HG03196 (cell line): ENCODE results near the gene RPN1.
"Not testable (repeated sequence)": the region's sequence is repeated elsewhere in the genome, so short reads cannot be mapped to it uniquely, and the experiment has no call there.

Experiments
- ATAC-seq: cut with Tn5 transposase; IDR thresholded peaks from one replicate; pipeline ENCODE4 v1.9.1; 2021; ENCODE audit not compliant: unreplicated experiment

RPN1 gene

DNA sequence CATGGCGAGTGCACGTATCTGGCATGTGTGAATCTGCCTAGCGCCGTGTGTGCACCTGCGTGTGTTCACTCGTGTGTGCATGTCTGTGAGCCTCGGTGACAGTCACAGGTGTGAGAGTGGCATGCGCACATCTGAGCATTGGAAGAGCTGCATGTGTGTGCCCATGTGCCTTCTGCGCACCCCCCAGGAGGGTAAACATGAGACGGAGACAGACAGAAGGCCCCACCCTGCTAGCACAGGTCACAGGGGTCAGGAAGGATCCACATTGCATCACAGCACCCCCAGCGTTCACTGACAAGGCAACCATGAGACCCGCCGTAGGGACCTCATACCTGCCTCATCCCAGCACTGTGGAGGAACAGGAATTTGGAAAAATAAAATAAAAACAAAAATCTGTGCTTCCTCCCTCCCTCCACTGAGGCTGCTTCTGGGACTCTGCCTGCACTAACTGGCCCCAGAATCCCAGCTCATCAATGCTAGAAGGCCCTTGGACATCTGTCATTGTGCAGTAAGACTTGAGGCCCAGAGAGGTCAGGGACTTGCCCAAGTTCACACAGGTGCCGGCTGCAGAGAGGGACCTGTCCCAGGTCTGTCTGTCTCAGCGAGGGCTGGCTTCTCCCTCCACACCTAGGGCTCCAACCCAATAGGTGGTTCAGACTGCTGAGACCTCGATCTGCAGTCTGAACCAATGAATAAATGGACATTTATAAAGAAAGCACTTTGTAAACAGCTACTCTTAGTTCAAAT lies 37.4 kb downstream of the RPN1 start:
- no peak for ATAC-seq

DNA sequence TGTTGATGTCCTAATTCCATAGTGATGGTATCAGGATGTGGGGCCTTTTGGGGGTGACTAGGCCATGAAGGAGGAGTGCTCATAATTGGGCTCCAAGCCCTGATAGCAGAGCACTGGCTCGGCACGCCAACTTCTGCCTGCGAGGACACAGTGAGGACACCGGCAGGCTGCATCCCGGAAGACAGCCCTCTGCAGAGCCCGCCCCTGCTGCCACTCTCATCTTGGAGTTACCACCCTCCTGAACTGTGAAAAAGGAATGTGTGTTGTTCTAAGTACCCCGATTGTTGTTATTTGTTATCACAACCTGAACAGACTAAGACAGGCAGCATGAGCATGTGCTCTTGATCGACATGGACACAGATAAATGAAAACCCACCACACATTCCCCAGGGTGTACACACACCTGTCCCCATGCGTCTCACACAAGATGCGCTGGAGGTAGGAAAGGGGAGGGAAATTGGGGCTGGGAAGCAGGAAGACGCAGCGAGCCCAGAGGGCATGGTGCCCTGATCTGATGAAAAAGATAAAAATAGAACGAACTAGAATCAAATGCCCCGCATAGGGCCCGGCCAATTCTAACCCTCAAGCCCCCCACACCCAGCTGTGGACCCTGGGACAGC lies 40.1 kb downstream of the RPN1 start:
- ATAC-seq = no peak

DNA sequence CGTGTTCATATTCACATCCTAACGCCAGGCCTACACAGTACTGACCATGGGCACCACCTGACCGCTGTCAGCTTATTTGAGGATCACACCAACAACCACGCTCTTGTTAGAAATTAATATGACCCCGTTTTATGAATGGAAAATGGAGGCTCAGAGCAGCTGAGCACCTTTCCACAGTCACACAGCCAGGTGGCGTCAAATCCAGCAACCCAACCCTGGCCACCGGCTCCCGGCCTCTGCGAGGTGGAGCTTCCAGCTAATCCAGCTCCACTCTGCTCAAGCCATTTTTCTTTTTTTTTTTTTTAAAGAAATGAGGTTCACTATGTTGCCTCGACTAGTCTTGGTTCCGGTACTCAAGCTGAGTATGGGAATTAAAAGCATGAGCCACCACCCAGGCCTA lies 41.3 kb downstream of the RPN1 start:
- ATAC-seq = no peak

- ATAC-seq = peak; percentile 16
Measured at GRCh38 chr3:128607710-128608048, 42.9 kb downstream of the RPN1 start.

- ATAC-seq = no peak
Measured at GRCh38 chr3:128606094-128606493, 44.5 kb downstream of the RPN1 start.

- ATAC-seq = no peak
Measured at GRCh38 chr3:128605091-128606046, 45.2 kb downstream of the RPN1 start.

DNA sequence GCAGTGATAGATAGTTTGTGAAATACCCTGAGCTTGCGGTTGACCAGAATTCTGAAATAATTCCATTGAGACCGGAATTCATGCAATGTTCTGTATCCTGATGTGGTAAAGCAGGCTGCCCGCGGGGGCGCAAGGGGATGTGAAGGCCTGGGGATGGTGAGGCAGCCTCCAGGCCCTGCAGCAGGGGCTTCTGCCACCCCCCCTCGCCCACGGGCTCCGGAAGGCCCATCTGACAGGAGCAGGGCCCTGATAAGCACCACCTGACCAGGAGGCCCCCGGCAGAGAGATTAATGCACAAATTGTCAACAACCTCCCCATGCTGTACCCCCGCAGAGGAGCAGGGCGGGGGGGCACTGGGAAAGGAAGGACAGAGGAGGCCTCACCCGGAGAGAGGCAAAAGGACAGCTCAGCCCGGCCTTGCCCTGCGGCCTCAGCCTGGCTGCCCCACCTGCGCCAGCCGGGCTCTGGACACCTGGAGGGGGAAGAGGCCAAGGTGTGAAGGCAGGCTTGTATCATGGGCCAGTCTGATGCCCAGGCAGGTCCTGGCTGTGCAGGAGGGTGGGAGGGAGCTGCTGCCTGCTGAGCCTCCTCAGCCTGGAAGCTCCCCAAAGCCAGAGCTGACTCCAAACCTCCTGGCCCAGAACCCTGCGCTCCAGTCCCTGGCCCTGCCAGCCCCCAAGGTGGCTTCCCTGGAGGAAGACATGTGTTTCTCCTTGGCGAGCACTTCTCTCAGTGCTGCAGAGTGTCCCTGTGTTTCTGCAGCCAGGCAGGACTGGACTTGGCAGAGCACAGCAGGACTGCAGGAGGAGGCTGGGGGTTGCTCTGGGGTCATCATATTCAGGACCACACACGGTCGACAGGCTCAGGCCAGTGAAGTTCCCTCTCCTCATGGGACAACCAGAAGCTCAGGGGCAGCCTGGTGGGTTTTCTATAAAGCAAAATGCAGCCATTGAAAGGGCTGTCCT lies 46.5 kb downstream of the RPN1 start:
- ATAC-seq = no peak

DNA sequence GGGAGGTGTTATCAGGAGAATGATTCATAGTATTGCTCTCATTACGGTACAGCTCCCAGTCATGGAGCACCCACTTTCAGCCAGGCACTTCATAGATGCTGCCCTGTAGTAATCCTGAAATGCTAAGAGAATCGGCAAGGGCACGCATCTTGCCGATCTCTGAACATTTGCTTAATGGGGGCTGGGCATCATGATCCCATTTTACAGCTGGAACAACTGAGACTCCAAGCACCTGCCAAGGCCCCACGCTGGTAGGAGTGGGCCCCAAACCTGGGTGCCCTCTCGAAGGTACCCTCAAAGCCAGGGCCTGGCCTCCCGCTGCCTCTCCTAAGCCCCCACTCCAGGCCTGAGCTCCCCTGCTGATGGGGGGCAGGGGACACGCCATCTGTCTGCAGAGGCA lies 47.3 kb downstream of the RPN1 start:
- ATAC-seq = no peak

GRCh38 chr3:128598884-128599664 lies 51.5 kb downstream of the RPN1 start:
- no peak for ATAC-seq

GRCh38 chr3:128597900-128598299 lies 52.7 kb downstream of the RPN1 start:
- no peak for ATAC-seq

DNA sequence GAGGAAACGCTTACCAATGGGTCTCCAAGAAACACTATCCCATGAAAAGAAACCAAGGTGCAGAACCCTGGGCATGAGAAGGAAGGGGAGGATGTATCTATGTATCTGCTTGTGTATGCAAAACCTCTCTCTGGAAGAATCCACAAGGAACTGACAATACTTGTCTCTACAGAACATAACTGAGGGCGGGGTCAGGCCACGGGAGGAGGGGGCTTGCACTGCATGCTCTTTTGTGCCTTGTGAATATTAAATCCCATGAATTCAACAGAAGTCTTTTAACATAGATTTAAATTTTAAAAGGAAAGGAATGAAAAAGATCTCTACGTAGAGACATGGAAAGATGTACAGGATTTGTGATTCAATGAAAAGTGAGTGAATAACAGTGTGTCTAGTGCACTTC lies 57.8 kb downstream of the RPN1 start:
- no peak for ATAC-seq

DNA sequence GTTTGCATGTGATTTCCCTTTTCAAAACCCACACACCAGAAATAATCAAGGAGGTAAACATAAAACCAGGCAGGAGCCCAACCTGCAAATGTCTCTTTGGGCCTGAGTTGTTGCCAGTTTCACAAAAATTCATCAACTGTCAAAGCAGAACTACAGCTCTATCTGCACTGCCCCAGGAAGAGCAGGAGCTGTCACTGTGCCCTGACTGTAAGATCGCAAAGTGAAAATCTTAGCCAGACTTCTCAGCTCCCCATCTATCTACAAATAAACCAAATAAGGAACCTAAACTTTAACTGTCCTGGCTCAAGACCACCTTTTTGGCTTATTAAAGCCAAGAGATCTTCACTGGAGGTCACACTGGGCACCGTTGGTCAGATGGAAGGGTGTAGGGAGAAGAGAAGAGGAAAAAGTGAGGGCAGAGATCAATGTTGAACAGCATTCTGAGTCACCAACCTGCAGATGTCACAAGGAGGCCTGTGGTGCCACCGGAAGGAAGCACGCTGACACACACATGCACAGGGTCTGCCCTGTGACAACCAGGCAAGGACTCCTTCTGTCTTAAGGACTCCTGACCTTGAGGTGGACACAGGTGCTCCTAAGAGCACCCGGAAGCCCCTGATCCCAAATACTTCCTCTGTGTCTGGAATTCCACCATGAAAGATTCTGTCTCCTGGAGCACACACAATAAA lies 58.7 kb downstream of the RPN1 start:
- ATAC-seq = no peak

DNA sequence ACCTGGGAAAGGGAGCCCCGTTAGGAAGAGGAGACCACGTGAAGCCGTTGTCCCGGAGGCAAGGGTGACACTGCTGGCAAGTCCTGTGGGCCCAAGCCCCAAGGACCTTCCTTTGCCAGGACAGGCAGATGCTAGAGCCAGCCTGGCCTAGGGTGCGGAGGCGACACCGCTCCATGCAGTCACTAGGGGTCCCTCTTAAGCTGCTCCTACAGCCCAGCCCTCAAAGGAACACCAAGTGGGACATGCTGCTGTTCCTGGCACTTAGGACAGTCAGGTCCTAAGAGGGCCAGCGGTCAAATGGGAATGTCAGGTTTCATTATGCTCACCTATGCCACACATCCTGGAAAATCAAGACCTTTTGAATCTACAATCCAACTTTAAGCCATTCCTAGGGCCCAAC lies 59.7 kb downstream of the RPN1 start:
- no peak for ATAC-seq

DNA sequence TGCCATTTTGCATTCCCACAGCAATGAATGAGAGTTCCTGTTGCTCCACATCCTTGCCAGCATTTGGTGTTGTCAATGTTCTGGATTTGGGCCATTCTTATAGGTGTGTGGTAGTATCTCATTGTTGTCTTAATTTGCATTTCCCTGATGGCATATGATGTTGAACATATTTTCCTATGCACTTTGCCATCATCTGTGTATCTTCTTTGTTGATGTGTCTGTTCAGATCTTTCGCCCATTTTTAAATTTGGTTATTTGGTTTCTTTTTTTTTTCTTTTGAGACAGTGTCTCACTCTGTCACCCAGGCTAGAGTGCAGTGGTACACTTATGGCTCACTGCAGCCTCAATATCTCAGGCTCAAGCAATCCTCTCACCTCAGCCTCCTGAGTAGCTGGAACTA lies 60.6 kb downstream of the RPN1 start:
- not testable (repeated sequence) for ATAC-seq

- no peak for ATAC-seq
Measured at GRCh38 chr3:128588147-128588546, 62.5 kb downstream of the RPN1 start.

DNA sequence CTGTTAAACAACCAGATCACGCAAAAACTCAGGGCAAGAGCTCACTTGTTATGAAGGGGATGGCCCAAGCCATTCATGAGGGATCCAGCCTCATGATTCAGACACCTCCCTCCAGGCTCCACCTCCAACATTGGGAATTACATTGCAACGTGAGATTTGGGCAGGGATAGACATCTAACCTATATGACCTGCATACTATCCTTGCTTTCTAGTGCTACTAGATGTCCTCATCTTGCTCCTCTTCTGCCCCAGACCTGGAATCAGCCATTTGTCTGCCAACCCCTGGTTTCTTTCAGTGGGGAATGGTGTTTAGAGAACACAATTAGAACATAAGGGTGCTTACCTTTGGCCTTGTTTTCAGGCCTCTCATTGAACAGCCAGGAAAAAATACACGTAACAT lies 63.2 kb downstream of the RPN1 start:
- no peak for ATAC-seq

DNA sequence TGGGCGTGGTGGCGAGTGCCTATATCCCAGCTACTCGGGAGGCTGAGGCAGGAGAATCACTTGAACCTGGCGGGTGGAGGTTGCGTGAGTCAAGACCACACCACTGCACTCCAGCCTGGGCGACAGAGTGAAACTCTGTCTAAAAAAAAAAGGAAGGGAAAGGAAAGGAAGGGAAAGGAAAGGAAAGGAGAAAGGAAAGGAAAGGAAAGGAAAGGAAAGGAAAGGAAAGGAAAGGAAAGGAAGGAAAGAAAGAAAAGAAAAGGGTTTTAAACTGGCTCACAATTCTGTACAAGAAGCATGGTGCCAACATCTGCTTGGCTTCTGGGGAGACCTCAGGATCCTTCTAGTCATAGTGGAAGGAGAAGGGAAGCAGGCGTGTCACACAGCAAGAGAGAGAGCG lies 63.7 kb downstream of the RPN1 start:
- not testable (repeated sequence) for ATAC-seq

- not testable (repeated sequence) for ATAC-seq
Measured at GRCh38 chr3:128586391-128586790, 64.2 kb downstream of the RPN1 start.

DNA sequence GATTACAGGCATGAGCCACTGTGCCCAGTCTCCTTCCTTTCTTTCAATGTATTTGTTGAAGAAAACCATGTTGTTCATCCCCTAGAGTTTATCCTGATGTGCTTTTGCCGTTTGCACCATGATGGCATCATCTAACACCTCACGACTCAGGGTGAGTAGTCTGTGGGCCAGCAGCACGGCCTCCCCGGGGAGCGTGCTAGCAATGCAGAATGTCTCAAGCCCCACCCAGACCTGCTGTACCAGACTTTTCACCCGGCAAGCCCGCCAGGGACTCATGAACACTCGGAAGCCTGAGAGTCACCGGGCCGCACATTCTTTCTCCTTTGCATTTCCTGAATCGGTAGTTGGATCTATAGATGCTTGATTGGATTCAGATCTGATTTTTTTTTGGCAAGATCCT lies 64.6 kb downstream of the RPN1 start:
- ATAC-seq = no peak
